Peyer's patch (tissue), 4 donors: ENCODE results near the gene GALNT13.

Experiments used
- POLR2A ChIP-seq, 2 donors: fragments of 450-650 bp; IDR thresholded peaks; one replicate each; pipeline ENCODE4 v1.5.1; 2017; ENCODE audit warnings: antibody characterized with exemption in 2 of 2, mild to moderate bottlenecking in 2 of 2, moderate library complexity in 2 of 2
- TF ChIP-seq, protein P1 (sequence below), 6 experiments: fragments of 450-650 bp in 4 of 6; fragments of 200-600 bp in 2 of 6; sonication (generic) in 1 of 6; IDR thresholded peaks; one replicate each; pipeline ENCODE4 v1.5.1; 2017 to 2019; ENCODE audit warnings: antibody characterized with exemption in 6 of 6, mild to moderate bottlenecking in 3 of 6, moderate library complexity in 1 of 6

DNA sequence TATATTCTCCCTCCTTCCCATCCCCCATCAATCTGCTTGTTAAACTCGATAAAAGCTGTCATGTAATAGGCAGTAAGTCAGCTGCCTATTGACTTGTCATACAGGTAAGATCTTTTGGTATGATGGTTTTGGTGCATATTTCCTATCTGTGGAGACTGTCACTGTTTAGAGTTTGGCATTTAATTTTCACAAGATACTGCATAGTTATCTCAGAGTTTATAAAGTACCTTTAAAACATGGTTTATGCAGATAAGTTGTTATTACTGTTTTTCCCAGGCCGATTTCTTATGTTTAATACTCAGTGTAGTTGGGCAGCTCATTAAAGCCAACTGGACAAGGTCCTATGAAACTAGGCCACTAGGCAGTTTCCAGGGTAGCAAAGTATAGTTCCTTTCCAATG lies 222.1 kb downstream of the GALNT13 start:
- no peak for TF ChIP-seq POLR2A (IDR thresholded peaks at IDR 0.05)
- TF ChIP-seq, protein P1, sequence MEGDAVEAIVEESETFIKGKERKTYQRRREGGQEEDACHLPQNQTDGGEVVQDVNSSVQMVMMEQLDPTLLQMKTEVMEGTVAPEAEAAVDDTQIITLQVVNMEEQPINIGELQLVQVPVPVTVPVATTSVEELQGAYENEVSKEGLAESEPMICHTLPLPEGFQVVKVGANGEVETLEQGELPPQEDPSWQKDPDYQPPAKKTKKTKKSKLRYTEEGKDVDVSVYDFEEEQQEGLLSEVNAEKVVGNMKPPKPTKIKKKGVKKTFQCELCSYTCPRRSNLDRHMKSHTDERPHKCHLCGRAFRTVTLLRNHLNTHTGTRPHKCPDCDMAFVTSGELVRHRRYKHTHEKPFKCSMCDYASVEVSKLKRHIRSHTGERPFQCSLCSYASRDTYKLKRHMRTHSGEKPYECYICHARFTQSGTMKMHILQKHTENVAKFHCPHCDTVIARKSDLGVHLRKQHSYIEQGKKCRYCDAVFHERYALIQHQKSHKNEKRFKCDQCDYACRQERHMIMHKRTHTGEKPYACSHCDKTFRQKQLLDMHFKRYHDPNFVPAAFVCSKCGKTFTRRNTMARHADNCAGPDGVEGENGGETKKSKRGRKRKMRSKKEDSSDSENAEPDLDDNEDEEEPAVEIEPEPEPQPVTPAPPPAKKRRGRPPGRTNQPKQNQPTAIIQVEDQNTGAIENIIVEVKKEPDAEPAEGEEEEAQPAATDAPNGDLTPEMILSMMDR (IDR thresholded peaks at IDR 0.05), result no peak
